Tibial nerve (tissue), 4 donors: ENCODE measurements around the gene ERF. TPM values are rescaled to one million over a fixed set of nuclear protein-coding genes. Genes with fewer than 3 reads are reported as not detected.

Experiments
- DNase-seq, 2 donors: peaks; one replicate each; pipeline ENCODE4 v3.0.0-alpha.2; 2019; ENCODE audit warnings: low spot score in 2 of 2
- H3K27ac ChIP-seq, 4 donors: fragments of 200-600 bp; sonication (generic) in 3 of 4; one replicate each; pipeline ENCODE4 v1.5.1; 2017 to 2019; ENCODE audit warnings: mild to moderate bottlenecking in 1 of 4
- H3K27me3 ChIP-seq, 2 donors: fragments of 200-600 bp; sonication (generic) in 1 of 2; one replicate each; pipeline versions ENCODE4 v1.5.1 to v1.6.0; 2017 to 2019
- H3K36me3 ChIP-seq, 3 donors: fragments of 200-600 bp; sonication (generic); one replicate each; pipeline ENCODE4 v1.5.1; 2018 to 2019
- H3K4me1 ChIP-seq, 4 donors: fragments of 200-600 bp; sonication (generic) in 3 of 4; one replicate each; pipeline ENCODE4 v1.5.1; 2017 to 2019
- H3K4me3 ChIP-seq, 4 donors: fragments of 200-600 bp; sonication (generic) in 3 of 4; one replicate each; pipeline ENCODE4 v1.5.1; 2017 to 2019; ENCODE audit warnings: mild to moderate bottlenecking in 1 of 4, moderate library complexity in 1 of 4
- H3K9me3 ChIP-seq, 4 donors: fragments of 200-600 bp; sonication (generic) in 3 of 4; one replicate each; pipeline ENCODE4 v1.5.1; 2017 to 2019
- EP300 ChIP-seq, 2 donors: sonication (generic); formaldehyde crosslinking; IDR thresholded peaks; one replicate each; pipeline ENCODE4 v1.6.1; 2017; ENCODE audit warnings: antibody characterized with exemption in 2 of 2, mild to moderate bottlenecking in 1 of 2
- POLR2A ChIP-seq, 2 donors: fragments of 450-650 bp; IDR thresholded peaks; one replicate each; pipeline ENCODE4 v1.6.1; 2017; ENCODE audit warnings: antibody characterized with exemption in 2 of 2, mild to moderate bottlenecking in 2 of 2, moderate library complexity in 2 of 2
- WGBS, 2 donors: methylation state at CpG; one replicate each; pipeline ENCODE4 v1.1.5; 2018; 5-methylcytosine and 5-hydroxymethylcytosine counted together
- total RNA-seq, 4 donors: library from RNA; depleted of rRNA; stranded (reverse); fragments of >200 nt; gene quantifications; one replicate each; pipeline ENCODE4 v1.1.0, GENCODE V29; 2016
- TF ChIP-seq, protein P1 (sequence below), 5 experiments: fragments of 200-600 bp in 3 of 5; fragments of 450-650 bp in 2 of 5; sonication (generic) in 3 of 5; IDR thresholded peaks; one replicate each; pipeline ENCODE4 v1.5.1; 2016 to 2019; ENCODE audit warnings: antibody characterized with exemption in 5 of 5, mild to moderate bottlenecking in 3 of 5, moderate library complexity in 2 of 5

ERF gene
- total RNA-seq, 4 donors from 2014 or later, result 30.4 to 42.6 (median 35.1) TPM

DNA sequence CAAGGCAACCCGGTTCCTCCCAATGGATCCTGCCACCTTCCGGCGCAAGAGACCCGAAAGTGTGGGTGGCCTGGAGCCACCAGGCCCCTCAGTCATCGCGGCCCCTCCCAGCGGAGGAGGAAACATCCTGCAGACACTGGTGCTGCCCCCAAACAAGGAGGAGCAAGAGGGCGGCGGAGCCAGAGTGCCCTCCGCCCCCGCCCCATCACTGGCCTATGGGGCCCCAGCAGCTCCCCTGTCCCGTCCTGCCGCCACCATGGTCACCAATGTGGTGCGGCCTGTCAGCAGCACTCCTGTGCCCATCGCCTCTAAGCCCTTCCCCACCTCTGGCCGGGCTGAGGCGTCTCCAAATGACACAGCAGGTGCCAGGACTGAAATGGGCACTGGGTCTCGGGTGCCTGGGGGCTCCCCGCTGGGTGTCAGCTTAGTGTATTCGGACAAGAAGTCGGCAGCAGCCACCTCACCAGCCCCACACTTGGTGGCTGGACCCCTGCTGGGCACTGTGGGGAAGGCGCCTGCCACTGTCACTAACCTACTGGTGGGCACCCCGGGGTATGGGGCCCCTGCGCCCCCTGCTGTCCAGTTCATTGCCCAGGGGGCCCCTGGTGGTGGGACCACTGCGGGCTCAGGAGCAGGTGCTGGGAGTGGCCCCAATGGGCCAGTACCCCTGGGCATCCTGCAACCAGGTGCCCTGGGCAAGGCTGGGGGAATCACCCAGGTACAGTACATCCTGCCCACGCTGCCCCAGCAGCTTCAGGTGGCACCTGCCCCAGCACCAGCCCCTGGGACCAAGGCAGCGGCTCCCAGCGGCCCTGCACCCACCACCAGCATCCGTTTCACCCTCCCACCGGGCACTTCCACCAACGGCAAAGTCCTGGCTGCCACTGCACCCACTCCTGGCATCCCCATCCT is 35.9 kb upstream of the ERF start:
- WGBS, 2 donors, result 79 to 86% methylated on average over 28 to 29 of the region's 31 CpGs
- peaks cover 0 to 87% (median 35%) of the 10 kb centered on the region in 3 donors for H3K36me3 ChIP-seq

DNA sequence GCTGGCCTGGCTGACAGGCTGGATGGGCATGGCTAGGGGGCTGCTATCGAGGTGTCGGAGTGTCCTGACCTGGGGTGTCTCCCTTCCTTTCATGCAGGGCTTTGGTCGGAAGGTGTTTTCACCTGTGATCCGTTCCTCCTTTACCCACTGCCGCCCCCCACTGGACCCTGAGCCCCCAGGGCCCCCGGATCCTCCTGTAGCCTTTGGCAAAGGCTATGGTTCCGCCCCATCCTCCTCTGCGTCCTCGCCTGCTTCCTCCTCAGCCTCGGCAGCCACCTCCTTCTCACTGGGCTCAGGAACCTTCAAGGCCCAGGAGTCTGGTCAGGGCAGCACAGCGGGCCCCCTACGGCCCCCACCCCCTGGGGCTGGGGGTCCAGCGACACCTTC is 35.2 kb upstream of the ERF start:
- Histone ChIP-seq H3K27me3 (no peaks in the 10 kb centered on the region), H3K27ac (no peak overlapping the region), H3K36me3 (peaks cover 0 to 84% (median 35%) of the 10 kb centered on the region in 3 donors), H3K4me3 (no peak overlapping the region), H3K9me3 (no peaks in the 10 kb centered on the region), H3K4me1 (peaks cover 0 to 19% (median 18%) of the 10 kb centered on the region in 4 donors)
- 76 to 81% methylated on average over 12 to 13 of the region's 13 CpGs for WGBS, 2 donors
- no peak for DNase-seq
- TF ChIP-seq, protein P1, sequence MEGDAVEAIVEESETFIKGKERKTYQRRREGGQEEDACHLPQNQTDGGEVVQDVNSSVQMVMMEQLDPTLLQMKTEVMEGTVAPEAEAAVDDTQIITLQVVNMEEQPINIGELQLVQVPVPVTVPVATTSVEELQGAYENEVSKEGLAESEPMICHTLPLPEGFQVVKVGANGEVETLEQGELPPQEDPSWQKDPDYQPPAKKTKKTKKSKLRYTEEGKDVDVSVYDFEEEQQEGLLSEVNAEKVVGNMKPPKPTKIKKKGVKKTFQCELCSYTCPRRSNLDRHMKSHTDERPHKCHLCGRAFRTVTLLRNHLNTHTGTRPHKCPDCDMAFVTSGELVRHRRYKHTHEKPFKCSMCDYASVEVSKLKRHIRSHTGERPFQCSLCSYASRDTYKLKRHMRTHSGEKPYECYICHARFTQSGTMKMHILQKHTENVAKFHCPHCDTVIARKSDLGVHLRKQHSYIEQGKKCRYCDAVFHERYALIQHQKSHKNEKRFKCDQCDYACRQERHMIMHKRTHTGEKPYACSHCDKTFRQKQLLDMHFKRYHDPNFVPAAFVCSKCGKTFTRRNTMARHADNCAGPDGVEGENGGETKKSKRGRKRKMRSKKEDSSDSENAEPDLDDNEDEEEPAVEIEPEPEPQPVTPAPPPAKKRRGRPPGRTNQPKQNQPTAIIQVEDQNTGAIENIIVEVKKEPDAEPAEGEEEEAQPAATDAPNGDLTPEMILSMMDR (IDR thresholded peaks at IDR 0.05), result no peak
- no peak for TF ChIP-seq POLR2A (IDR thresholded peaks at IDR 0.05)
- no peak for TF ChIP-seq EP300 (IDR thresholded peaks at IDR 0.05)

More for the DNA sequence above, 35.9 kb upstream of the ERF start:
- Histone ChIP-seq H3K4me3 (no peak overlapping the region), H3K27ac (peak overlapping the region in 2 of 4 donors; percentile 1 to 5), H3K9me3 (no peaks in the 10 kb centered on the region), H3K27me3 (no peaks in the 10 kb centered on the region), H3K4me1 (peaks cover 0 to 13% (median 11%) of the 10 kb centered on the region in 4 donors)
- TF ChIP-seq POLR2A (IDR thresholded peaks at IDR 0.05) (no peak), EP300 (IDR thresholded peaks at IDR 0.05) (no peak)
- TF ChIP-seq, protein P1 (IDR thresholded peaks at IDR 0.05), result peak in 4 of 5 experiments; percentile 27 to 53 (median 33)
- no peak for DNase-seq

DNA sequence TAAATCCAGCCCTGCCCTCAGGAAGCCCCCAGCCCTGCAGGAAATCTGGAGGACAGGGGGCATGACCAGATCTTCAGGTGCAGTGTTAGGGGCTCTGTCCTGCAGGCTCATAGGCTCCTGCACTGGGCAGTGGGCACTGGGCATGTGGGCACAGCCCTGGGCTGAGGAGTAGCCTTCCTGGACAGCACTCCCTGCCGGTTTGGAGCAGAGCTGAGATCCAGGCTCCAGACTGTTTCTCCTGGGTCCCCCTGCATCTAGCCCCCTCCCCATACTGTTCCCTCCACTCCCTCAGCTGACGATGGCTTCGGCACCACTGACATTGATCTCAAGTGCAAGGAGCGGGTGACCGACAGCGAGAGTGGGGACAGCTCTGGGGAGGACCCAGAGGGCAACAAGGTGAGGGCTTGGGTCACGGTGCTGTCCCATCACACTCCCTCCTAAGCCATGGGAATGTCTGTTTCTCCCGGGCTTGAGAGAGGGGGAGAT is 34.7 kb upstream of the ERF start:
- no peaks in the 10 kb centered on the region for H3K27me3 ChIP-seq
- no peak for DNase-seq
- TF ChIP-seq, protein P1 (IDR thresholded peaks at IDR 0.05), result no peak
- TF ChIP-seq POLR2A (IDR thresholded peaks at IDR 0.05), result no peak
- no peak for TF ChIP-seq EP300 (IDR thresholded peaks at IDR 0.05)
- H3K4me3 ChIP-seq, result no peak overlapping the region
- 78 to 81% methylated on average over 8 of the region's 8 CpGs for WGBS, 2 donors
- H3K36me3 ChIP-seq, result peaks cover 0 to 78% (median 35%) of the 10 kb centered on the region in 3 donors
- no peaks in the 10 kb centered on the region for H3K9me3 ChIP-seq
- peaks cover 0 to 24% (median 21%) of the 10 kb centered on the region in 4 donors for H3K4me1 ChIP-seq
- H3K27ac ChIP-seq, result no peak overlapping the region

DNA sequence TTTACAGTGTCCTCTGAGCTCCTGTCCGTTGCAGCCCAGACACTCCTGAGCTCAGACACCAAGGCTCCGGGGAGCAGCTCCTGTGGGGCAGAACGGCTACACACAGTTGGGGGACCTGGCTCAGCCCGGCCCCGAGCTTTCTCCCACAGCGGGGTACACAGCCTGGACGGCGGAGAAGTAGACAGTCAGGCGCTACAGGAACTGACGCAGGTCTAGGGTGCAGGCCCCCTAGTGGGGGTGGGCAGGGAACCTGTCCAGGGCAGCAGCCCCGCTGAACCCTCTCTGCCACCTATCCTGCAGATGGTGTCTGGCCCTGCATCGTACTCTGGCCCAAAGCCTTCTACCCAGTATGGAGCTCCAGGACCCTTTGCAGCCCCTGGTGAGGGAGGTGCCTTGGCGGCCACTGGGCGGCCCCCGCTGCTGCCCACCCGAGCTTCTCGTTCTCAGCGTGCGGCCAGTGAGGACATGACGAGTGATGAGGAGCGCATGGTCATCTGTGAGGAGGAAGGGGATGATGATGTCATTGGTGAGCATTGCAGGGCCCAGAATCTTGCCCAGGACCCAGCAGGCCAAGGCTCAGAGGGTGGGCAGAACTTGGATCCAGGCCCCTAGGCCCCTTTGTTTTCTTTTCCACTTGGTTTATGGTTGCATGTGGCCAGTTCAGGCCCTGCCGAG is 34.1 kb upstream of the ERF start:
- H3K27me3 ChIP-seq, result no peaks in the 10 kb centered on the region
- WGBS, 2 donors, result 85% methylated on average over 19 to 22 of the region's 22 CpGs
- H3K9me3 ChIP-seq, result no peaks in the 10 kb centered on the region
- TF ChIP-seq, protein P1 (IDR thresholded peaks at IDR 0.05), result no peak
- no peak for TF ChIP-seq POLR2A (IDR thresholded peaks at IDR 0.05)
- TF ChIP-seq EP300 (IDR thresholded peaks at IDR 0.05), result no peak
- peaks cover 0 to 25% (median 21%) of the 10 kb centered on the region in 4 donors for H3K4me1 ChIP-seq
- H3K36me3 ChIP-seq, result peaks cover 0 to 73% (median 34%) of the 10 kb centered on the region in 3 donors
- H3K27ac ChIP-seq, result no peak overlapping the region
- no peak for DNase-seq
- H3K4me3 ChIP-seq, result no peak overlapping the region
